SK-N-SH (cell line): ENCODE data around the gene ANO3.
A peak's percentile ranks its signal among the peaks of the same experiment; 100 is the strongest.

Experiments used
- CHD2 ChIP-seq: fragments of 150-350 bp; IDR thresholded peaks from 2 replicates; pipeline ENCODE4 v1.6.1; 2018; ENCODE audit warnings: low read length; ENCODE audit not compliant: partially characterized antibody
- ELF1 ChIP-seq: IDR thresholded peaks from 2 replicates; pipeline ENCODE4 v1.4.0; 2012
- EP300 ChIP-seq, 2 experiments: IDR thresholded peaks; 2 replicates each; pipeline versions ENCODE4 v1.4.0 to v1.6.1; 2012; ENCODE audit warnings: borderline replicate concordance in 1 of 2, low read depth in 1 of 2, low read length in 1 of 2
- FOXM1 ChIP-seq: IDR thresholded peaks from 2 replicates; pipeline ENCODE4 v1.4.0; 2012; ENCODE audit warnings: low read depth, mild to moderate bottlenecking
- NFIC ChIP-seq: IDR thresholded peaks from 2 replicates; pipeline ENCODE4 v1.4.0; 2012; ENCODE audit warnings: borderline replicate concordance
- NRF1 ChIP-seq: IDR thresholded peaks from 2 replicates; pipeline ENCODE4 v1.6.1; 2012; ENCODE audit warnings: low read depth, mild to moderate bottlenecking, low read length
- POLR2AphosphoS5 ChIP-seq: IDR thresholded peaks from 2 replicates; pipeline ENCODE4 v1.6.1; 2012; ENCODE audit warnings: low read depth, low read length
- RCOR1 ChIP-seq: fragments of 150-350 bp; IDR thresholded peaks from 2 replicates; pipeline ENCODE4 v1.6.1; 2017; ENCODE audit warnings: antibody characterized with exemption, low read length
- TAF1 ChIP-seq: IDR thresholded peaks from 2 replicates; pipeline ENCODE4 v1.6.1; 2012; ENCODE audit warnings: low read depth, mild to moderate bottlenecking, low read length, moderate library complexity, borderline replicate concordance
- TF ChIP-seq, protein P1 (sequence below): fragments of 200-600 bp; sonication (generic); IDR thresholded peaks from 2 replicates; pipeline ENCODE4 v1.6.1; 2017; ENCODE audit warnings: antibody characterized with exemption, mild to moderate bottlenecking, moderate library complexity
- TF ChIP-seq, protein P2 (sequence below): fragments of 150-350 bp; IDR thresholded peaks from 2 replicates; pipeline ENCODE4 v1.6.1; 2016; ENCODE audit warnings: mild to moderate bottlenecking, low read depth, low read length

DNA sequence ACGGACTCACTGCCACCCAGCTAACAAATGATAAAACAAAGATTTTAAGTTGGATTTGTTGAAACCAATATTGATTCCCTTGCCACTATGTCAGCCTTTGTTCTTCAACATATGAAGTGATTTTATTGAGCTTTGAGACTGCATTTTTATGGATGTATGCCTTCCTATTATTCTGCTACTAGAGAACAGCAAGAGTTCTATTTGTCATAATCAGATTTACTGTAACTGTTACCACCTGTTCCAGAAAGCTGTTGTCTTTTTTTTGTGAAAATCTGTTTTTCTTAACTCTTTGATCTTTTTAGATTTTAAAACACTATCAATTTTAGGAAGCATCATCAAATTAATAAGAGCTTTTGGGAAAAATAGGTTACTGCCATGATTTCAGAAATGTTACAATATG, 125.7 kb downstream of the ANO3 start:
- TF ChIP-seq RCOR1 (peak; percentile 78), NFIC (no peak), POLR2AphosphoS5 (no peak), EP300 (IDR thresholded peaks at IDR 0.05; ENCODE audit: borderline replicate concordance in 1 of 2, low read depth in 1 of 2, low read length in 1 of 2) (peak in 1 of 2 experiments; percentile 74; a peak in 1 of 4 replicates), CHD2 (peak; percentile 53), FOXM1 (no peak), ELF1 (no peak), NRF1 (no peak), TAF1 (no peak)
- TF ChIP-seq, protein P1, sequence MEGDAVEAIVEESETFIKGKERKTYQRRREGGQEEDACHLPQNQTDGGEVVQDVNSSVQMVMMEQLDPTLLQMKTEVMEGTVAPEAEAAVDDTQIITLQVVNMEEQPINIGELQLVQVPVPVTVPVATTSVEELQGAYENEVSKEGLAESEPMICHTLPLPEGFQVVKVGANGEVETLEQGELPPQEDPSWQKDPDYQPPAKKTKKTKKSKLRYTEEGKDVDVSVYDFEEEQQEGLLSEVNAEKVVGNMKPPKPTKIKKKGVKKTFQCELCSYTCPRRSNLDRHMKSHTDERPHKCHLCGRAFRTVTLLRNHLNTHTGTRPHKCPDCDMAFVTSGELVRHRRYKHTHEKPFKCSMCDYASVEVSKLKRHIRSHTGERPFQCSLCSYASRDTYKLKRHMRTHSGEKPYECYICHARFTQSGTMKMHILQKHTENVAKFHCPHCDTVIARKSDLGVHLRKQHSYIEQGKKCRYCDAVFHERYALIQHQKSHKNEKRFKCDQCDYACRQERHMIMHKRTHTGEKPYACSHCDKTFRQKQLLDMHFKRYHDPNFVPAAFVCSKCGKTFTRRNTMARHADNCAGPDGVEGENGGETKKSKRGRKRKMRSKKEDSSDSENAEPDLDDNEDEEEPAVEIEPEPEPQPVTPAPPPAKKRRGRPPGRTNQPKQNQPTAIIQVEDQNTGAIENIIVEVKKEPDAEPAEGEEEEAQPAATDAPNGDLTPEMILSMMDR, result no peak
- TF ChIP-seq, protein P2, sequence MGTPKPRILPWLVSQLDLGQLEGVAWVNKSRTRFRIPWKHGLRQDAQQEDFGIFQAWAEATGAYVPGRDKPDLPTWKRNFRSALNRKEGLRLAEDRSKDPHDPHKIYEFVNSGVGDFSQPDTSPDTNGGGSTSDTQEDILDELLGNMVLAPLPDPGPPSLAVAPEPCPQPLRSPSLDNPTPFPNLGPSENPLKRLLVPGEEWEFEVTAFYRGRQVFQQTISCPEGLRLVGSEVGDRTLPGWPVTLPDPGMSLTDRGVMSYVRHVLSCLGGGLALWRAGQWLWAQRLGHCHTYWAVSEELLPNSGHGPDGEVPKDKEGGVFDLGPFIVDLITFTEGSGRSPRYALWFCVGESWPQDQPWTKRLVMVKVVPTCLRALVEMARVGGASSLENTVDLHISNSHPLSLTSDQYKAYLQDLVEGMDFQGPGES, result no peak
